D721Med (cell line): Measurements from ENCODE around the gene BCAR3.

Experiments used
- DNase-seq: peaks from one replicate; pipeline ENCODE4 v3.0.0; 2011; ENCODE audit warnings: low spot score; ENCODE audit not compliant: insufficient read length
- FAIRE-seq: peaks from 2 replicates; lab custom pipeline; 2011; peaks lifted over from hg19 to GRCh38; lab: Jason Lieb, UNC
- CTCF ChIP-seq: IDR thresholded peaks from 2 replicates; pipeline ENCODE4 v1.5.1; 2012; ENCODE audit warnings: mild to moderate bottlenecking, control low read depth; ENCODE audit not compliant: insufficient read depth; ENCODE audit errors: missing control alignments

BCAR3 gene

GRCh38 chr1:93612510-93612909 is 69.1 kb downstream of the BCAR3 start:
- TF ChIP-seq CTCF: no peak
- FAIRE-seq (no peak), DNase-seq (no peak)

GRCh38 chr1:93611668-93612067 is 70.0 kb downstream of the BCAR3 start:
- DNase-seq (no peak), FAIRE-seq (no peak)
- no peak for TF ChIP-seq CTCF

GRCh38 chr1:93609536-93609935 is 72.1 kb downstream of the BCAR3 start:
- no peak for DNase-seq
- FAIRE-seq: no peak
- no peak for TF ChIP-seq CTCF

- TF ChIP-seq CTCF: no peak
- FAIRE-seq (no peak), DNase-seq (no peak)
Measured at GRCh38 chr1:93608187-93609109, 73.2 kb downstream of the BCAR3 start.

- no peak for DNase-seq
- no peak for TF ChIP-seq CTCF
- FAIRE-seq: no peak
Measured at GRCh38 chr1:93607814-93608186, 73.8 kb downstream of the BCAR3 start.

- no peak for FAIRE-seq
- no peak for TF ChIP-seq CTCF
- no peak for DNase-seq
Measured at GRCh38 chr1:93605812-93606512, 75.7 kb downstream of the BCAR3 start.

- FAIRE-seq (no peak), DNase-seq (no peak)
- no peak for TF ChIP-seq CTCF
Measured at GRCh38 chr1:93605026-93605568, 76.5 kb downstream of the BCAR3 start.
